A673 (cell line): Measurements from ENCODE around the gene DDC. TPM values are rescaled to one million over a fixed set of nuclear protein-coding genes. Genes with fewer than 3 reads are reported as not detected.
"Not testable (repeated sequence)": the region's sequence is repeated elsewhere in the genome, so short reads cannot be mapped to it uniquely, and the experiment has no call there.

Source experiments
- BruUV-seq: library from RNA; stranded (reverse); fragments of 400-500 nt; replicated peaks from 2 replicates; lab custom pipeline; 2021; lab: Mats Ljungman, UMichigan
- CTCF ChIA-PET: fragments of 300-600 bp; sonication (Branson Sonifier 250); formaldehyde crosslinking; loops from one replicate; lab custom pipeline; 2022; ENCODE audit warnings: antibody characterized with exemption; lab: Charles Lee
- POLR2A ChIA-PET: fragments of 300-600 bp; sonication (Branson Sonifier 250); formaldehyde crosslinking; loops from one replicate; lab custom pipeline; 2022; ENCODE audit warnings: antibody characterized with exemption; ENCODE audit not compliant: low non-redundant PET; lab: Charles Lee
- DNase-seq: peaks from one replicate; pipeline ENCODE4 v3.0.0-alpha.2; 2015; ENCODE audit warnings: low spot score
- H3K27ac ChIP-seq: fragments of 200-600 bp; sonication (generic); 2 replicates; pipeline ENCODE4 v1.5.1; 2016; ENCODE audit warnings: mixed run types, low read depth, mild to moderate bottlenecking, mixed read lengths, antibody characterized with exemption, low read length; ENCODE audit not compliant: poor library complexity, severe bottlenecking
- H3K27me3 ChIP-seq: fragments of 200-600 bp; sonication (generic); replicated peaks from 2 replicates; pipeline ENCODE4 v1.6.1; 2017; ENCODE audit warnings: mixed run types, low read depth, mild to moderate bottlenecking, mixed read lengths, antibody characterized with exemption, low read length; ENCODE audit not compliant: insufficient read depth, poor library complexity
- H3K36me3 ChIP-seq: fragments of 200-600 bp; sonication (generic); 2 replicates; pipeline ENCODE4 v1.6.1; 2016; ENCODE audit warnings: mixed run types, mild to moderate bottlenecking, mixed read lengths, antibody characterized with exemption, low read length; ENCODE audit not compliant: insufficient read depth, poor library complexity, severe bottlenecking
- H3K4me1 ChIP-seq: fragments of 200-600 bp; sonication (generic); 2 replicates; pipeline ENCODE4 v1.6.1; 2017; ENCODE audit warnings: mixed run types, mild to moderate bottlenecking, mixed read lengths, antibody characterized with exemption, low read length; ENCODE audit not compliant: insufficient read depth, poor library complexity, severe bottlenecking
- H3K4me3 ChIP-seq: fragments of 200-600 bp; sonication (generic); 2 replicates; pipeline ENCODE4 v1.5.1; 2016; ENCODE audit warnings: low read depth, mixed run types, mild to moderate bottlenecking, mixed read lengths, low read length; ENCODE audit not compliant: poor library complexity, severe bottlenecking
- H3K9me3 ChIP-seq: fragments of 200-600 bp; sonication (generic); 2 replicates; pipeline ENCODE4 v1.6.1; 2016; ENCODE audit warnings: mixed run types, low read depth, mild to moderate bottlenecking, mixed read lengths, antibody characterized with exemption, low read length; ENCODE audit not compliant: poor library complexity, severe bottlenecking
- CTCF ChIP-seq: fragments of 300-800, 200-600 bp; sonication (generic); conservative IDR thresholded peaks from 2 replicates; pipeline ENCODE4 v1.5.1; 2017; ENCODE audit warnings: low read depth, mild to moderate bottlenecking, antibody characterized with exemption, low read length, moderate library complexity, mixed read lengths
- EZH2 ChIP-seq: fragments of 200-600 bp; sonication (generic); IDR thresholded peaks from 2 replicates; pipeline ENCODE4 v1.6.1; 2017; ENCODE audit warnings: borderline replicate concordance, low read depth, mild to moderate bottlenecking, mixed read lengths, antibody characterized with exemption, low read length; ENCODE audit not compliant: poor library complexity, severe bottlenecking
- intact Hi-C: fragments of 100-400 bp; cut with micrococcal nuclease; formaldehyde crosslinking; loops from one replicate; pipeline ENCODE4 v1.10.0; 2022; ENCODE audit not compliant: unreplicated experiment
- total RNA-seq: library from RNA; stranded (reverse); gene quantifications from 2 replicates; pipeline ENCODE4 v1.2.3, GENCODE V29; 2021

Gene DDC
- total RNA-seq, 1 experiment from 2014 or later = not detected

- Histone ChIP-seq H3K4me1 (no peaks in the 10 kb centered on the region), H3K36me3 (no peaks in the 10 kb centered on the region), H3K9me3 (no peaks in the 10 kb centered on the region), H3K27me3 (no peaks in the 10 kb centered on the region), H3K27ac (no peak overlapping the region), H3K4me3 (no peak overlapping the region)
- intact Hi-C loops = no loop called here
- no TSS peak for BruUV-seq
- POLR2A ChIA-PET = no interaction called here
- CTCF ChIA-PET = no interaction called here
- TF ChIP-seq CTCF (no peak), EZH2 (no peak)
- no peak for DNase-seq
Measured at GRCh38 chr7:50463035-50463434, 102.2 kb downstream of the DDC start.

GRCh38 chr7:50462361-50462760, 102.8 kb downstream of the DDC start:
- Histone ChIP-seq H3K36me3 (no peaks in the 10 kb centered on the region), H3K4me3 (no peak overlapping the region), H3K27ac (no peak overlapping the region), H3K27me3 (peaks cover 5% of the 10 kb centered on the region), H3K9me3 (no peaks in the 10 kb centered on the region), H3K4me1 (no peaks in the 10 kb centered on the region)
- POLR2A ChIA-PET = no interaction called here
- intact Hi-C loops = no loop called here
- no TSS peak for BruUV-seq
- TF ChIP-seq EZH2 = no peak
- CTCF ChIA-PET = no interaction called here
- no peak for DNase-seq

- Histone ChIP-seq H3K36me3 (no peaks in the 10 kb centered on the region), H3K27me3 (peaks cover 11% of the 10 kb centered on the region), H3K4me1 (no peaks in the 10 kb centered on the region), H3K27ac (no peak overlapping the region), H3K4me3 (no peak overlapping the region), H3K9me3 (no peaks in the 10 kb centered on the region)
- no peak for DNase-seq
- intact Hi-C loops = no loop called here
- no TSS peak for BruUV-seq
- ChIA-PET CTCF (no interaction called here), POLR2A (no interaction called here)
- TF ChIP-seq CTCF (no peak), EZH2 (no peak)
Measured at GRCh38 chr7:50461695-50462094, 103.5 kb downstream of the DDC start.

DNA sequence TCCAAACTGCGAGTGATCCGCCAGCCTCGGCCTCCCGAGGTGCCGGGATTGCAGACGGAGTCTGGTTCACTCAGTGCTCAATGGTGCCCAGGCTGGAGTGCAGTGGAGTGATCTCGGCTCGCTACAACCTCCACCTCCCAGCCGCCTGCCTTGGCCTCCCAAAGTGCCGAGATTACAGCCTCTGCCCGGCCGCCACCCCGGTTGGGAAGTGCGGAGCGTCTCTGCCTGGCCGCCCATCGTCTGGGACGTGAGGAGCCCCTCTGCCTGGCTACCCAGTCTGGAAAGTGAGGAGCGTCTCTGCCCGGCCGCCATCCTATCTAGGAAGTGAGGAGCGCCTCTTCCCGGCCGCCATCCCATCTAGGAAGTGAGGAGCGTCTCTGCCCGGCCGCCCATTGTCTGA, 106.0 kb downstream of the DDC start:
- CTCF ChIA-PET, POLR2A ChIA-PET, H3K36me3 ChIP-seq, DNase-seq, H3K9me3 ChIP-seq, BruUV-seq, H3K27ac ChIP-seq, H3K4me3 ChIP-seq, H3K4me1 ChIP-seq, intact Hi-C loops: not testable (repeated sequence)
- H3K27me3 ChIP-seq = peaks cover 17% of the 10 kb centered on the region

DNA sequence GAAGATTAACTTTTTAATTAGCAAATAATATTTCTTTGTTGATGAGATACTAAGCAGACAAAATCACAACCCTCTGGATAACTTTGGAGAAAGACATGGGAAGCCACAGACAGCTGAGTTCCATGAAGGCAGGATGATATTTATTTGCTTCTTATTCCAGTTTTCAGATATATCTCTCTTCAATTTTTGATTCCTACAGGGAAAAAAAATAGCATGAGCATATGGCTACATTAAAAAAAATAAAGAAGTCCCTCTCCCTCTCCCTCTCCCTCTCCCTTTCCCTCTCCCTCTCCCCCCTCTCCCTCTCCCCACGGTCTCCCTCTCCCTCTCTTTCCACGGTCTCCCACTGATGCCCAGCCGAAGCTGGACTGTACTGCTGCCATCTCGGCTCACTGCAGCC, 106.6 kb downstream of the DDC start:
- H3K4me1 ChIP-seq, H3K36me3 ChIP-seq, H3K4me3 ChIP-seq, POLR2A ChIA-PET, CTCF ChIA-PET, intact Hi-C loops, BruUV-seq, DNase-seq, H3K9me3 ChIP-seq, H3K27ac ChIP-seq: not testable (repeated sequence)
- peaks cover 17% of the 10 kb centered on the region for H3K27me3 ChIP-seq
